GM18858 (cell line): ENCODE results near the gene VWA3A.
"Not testable (repeated sequence)": the region's sequence is repeated elsewhere in the genome, so short reads cannot be mapped to it uniquely, and the experiment has no call there.

Source experiments
- ATAC-seq: cut with Tn5 transposase; IDR thresholded peaks from one replicate; pipeline ENCODE4 v1.9.1; 2021; ENCODE audit not compliant: unreplicated experiment

VWA3A gene

GRCh38 chr16:22128537-22128936, 36.2 kb downstream of the VWA3A start:
- ATAC-seq: not testable (repeated sequence)

GRCh38 chr16:22130528-22130927, 38.2 kb downstream of the VWA3A start:
- no peak for ATAC-seq

- ATAC-seq: no peak
Measured at GRCh38 chr16:22132801-22133200, 40.5 kb downstream of the VWA3A start.

GRCh38 chr16:22138482-22138881, 46.1 kb downstream of the VWA3A start:
- ATAC-seq: no peak

- no peak for ATAC-seq
Measured at GRCh38 chr16:22139008-22139407, 46.7 kb downstream of the VWA3A start.

GRCh38 chr16:22139732-22140131, 47.4 kb downstream of the VWA3A start:
- no peak for ATAC-seq

GRCh38 chr16:22141767-22142166, 49.4 kb downstream of the VWA3A start:
- no peak for ATAC-seq

GRCh38 chr16:22144520-22144919, 52.2 kb downstream of the VWA3A start:
- no peak for ATAC-seq

GRCh38 chr16:22147853-22148252, 55.5 kb downstream of the VWA3A start:
- ATAC-seq: no peak

GRCh38 chr16:22151246-22151998, 59.1 kb downstream of the VWA3A start:
- no peak for ATAC-seq

- no peak for ATAC-seq
Measured at GRCh38 chr16:22152316-22152715, 60.0 kb downstream of the VWA3A start.

- ATAC-seq: not testable (repeated sequence)
Measured at GRCh38 chr16:22153078-22153477, 60.7 kb downstream of the VWA3A start.

GRCh38 chr16:22161401-22161800, 69.1 kb downstream of the VWA3A start:
- ATAC-seq: no peak

GRCh38 chr16:22161999-22162655, 69.8 kb downstream of the VWA3A start, which contains the start of gene SDR42E2:
Gene SDR42E2 (plus strand): TSS chr16:22162506. CDS start chr16:22165583, 3,077 bp downstream.
- ATAC-seq: no peak

GRCh38 chr16:22162656-22163009, 70.3 kb downstream of the VWA3A start:
- ATAC-seq: no peak

GRCh38 chr16:22163806-22164205, 71.5 kb downstream of the VWA3A start:
- no peak for ATAC-seq

GRCh38 chr16:22164482-22164881, 72.1 kb downstream of the VWA3A start:
- no peak for ATAC-seq

- no peak for ATAC-seq
Measured at GRCh38 chr16:22165508-22166285, 73.4 kb downstream of the VWA3A start.

- ATAC-seq: no peak
Measured at GRCh38 chr16:22171953-22172352, 79.6 kb downstream of the VWA3A start.

GRCh38 chr16:22172642-22173041, 80.3 kb downstream of the VWA3A start:
- not testable (repeated sequence) for ATAC-seq

- no peak for ATAC-seq
Measured at GRCh38 chr16:22174642-22175041, 82.3 kb downstream of the VWA3A start.
